GM19025 (cell line): ENCODE data around the gene MED29.
"Not testable (repeated sequence)": the region's sequence is repeated elsewhere in the genome, so short reads cannot be mapped to it uniquely, and the experiment has no call there.

ENCODE experiments used
- ATAC-seq: cut with Tn5 transposase; IDR thresholded peaks from one replicate; pipeline ENCODE4 v1.9.1; 2021; ENCODE audit warnings: mild to moderate bottlenecking, low read depth, moderate library complexity; ENCODE audit not compliant: unreplicated experiment

The MED29 gene

GRCh38 chr19:39369200-39369599 lies 22.0 kb upstream of the MED29 start:
- ATAC-seq: no peak

- ATAC-seq: no peak
These were observed 20.4 kb upstream of the MED29 start for GRCh38 chr19:39370735-39371134.

- no peak for ATAC-seq
These were observed 19.0 kb upstream of the MED29 start for GRCh38 chr19:39372047-39372802.

GRCh38 chr19:39372941-39373340 lies 18.2 kb upstream of the MED29 start:
- no peak for ATAC-seq

- ATAC-seq: no peak
These were observed 15.2 kb upstream of the MED29 start for GRCh38 chr19:39375929-39376328.

- ATAC-seq: no peak
These were observed 13.5 kb upstream of the MED29 start for GRCh38 chr19:39377373-39378362.

GRCh38 chr19:39379366-39379765 lies 11.8 kb upstream of the MED29 start:
- ATAC-seq: not testable (repeated sequence)

GRCh38 chr19:39379865-39380396 lies 11.2 kb upstream of the MED29 start:
- no peak for ATAC-seq

GRCh38 chr19:39380521-39381502 lies 10.4 kb upstream of the MED29 start:
- no peak for ATAC-seq

- ATAC-seq: no peak
These were observed 9.1 kb upstream of the MED29 start for GRCh38 chr19:39381910-39382611.

- no peak for ATAC-seq
These were observed 8.0 kb upstream of the MED29 start for GRCh38 chr19:39382991-39383828.

GRCh38 chr19:39384839-39385568 lies 6.2 kb upstream of the MED29 start:
- no peak for ATAC-seq

GRCh38 chr19:39385629-39386411 lies 5.4 kb upstream of the MED29 start:
- ATAC-seq: no peak

- ATAC-seq: no peak
These were observed 4.6 kb upstream of the MED29 start for GRCh38 chr19:39386557-39386956.

- no peak for ATAC-seq
These were observed 2.5 kb upstream of the MED29 start for GRCh38 chr19:39388657-39389056.

GRCh38 chr19:39389631-39390414 lies 1.4 kb upstream of the MED29 start:
- ATAC-seq: no peak

GRCh38 chr19:39390451-39390750 lies 777 bp upstream of the MED29 start:
- ATAC-seq: no peak
